Upper lobe of left lung (tissue), 6 donors: Measurements from ENCODE around the gene SOX11. TPM values are rescaled to one million over a fixed set of nuclear protein-coding genes. Genes with fewer than 3 reads are reported as not detected.
A peak's percentile ranks its signal among the peaks of the same experiment; 100 is the strongest.

ENCODE experiments used
- ATAC-seq, 2 donors: fragments of 200-7000 bp; cut with Tn5 transposase; one replicate each; pipeline ENCODE4 v1.9.1; 2022; ENCODE audit warnings: mild to moderate bottlenecking in 2 of 2, moderate library complexity in 2 of 2; ENCODE audit not compliant: low FRiP score in 2 of 2
- DNase-seq, 2 donors: peaks; one replicate each; pipeline ENCODE4 v3.0.0-alpha.2; 2019 to 2020
- H3K27ac ChIP-seq, 4 donors: fragments of 200-600 bp; sonication (generic); one replicate each; pipeline ENCODE4 v1.5.1; 2016 to 2019
- H3K27me3 ChIP-seq, 4 donors: fragments of 200-600 bp; sonication (generic); one replicate each; pipeline ENCODE4 v1.5.1; 2017 to 2019
- H3K36me3 ChIP-seq, 4 donors: fragments of 200-600 bp; sonication (generic); one replicate each; pipeline ENCODE4 v1.5.1; 2016 to 2019
- H3K4me1 ChIP-seq, 4 donors: fragments of 200-600 bp; sonication (generic); one replicate each; pipeline ENCODE4 v1.5.1; 2018 to 2019
- H3K4me3 ChIP-seq, 4 donors: fragments of 200-600 bp; sonication (generic); one replicate each; pipeline ENCODE4 v1.5.1; 2017 to 2019; ENCODE audit warnings: mild to moderate bottlenecking in 2 of 4, moderate library complexity in 1 of 4
- H3K9me3 ChIP-seq, 4 donors: fragments of 200-600 bp; sonication (generic); one replicate each; pipeline ENCODE4 v1.5.1; 2018 to 2019
- CTCF ChIP-seq, 6 experiments: fragments of 450-650 bp in 4 of 6; fragments of 200-600 bp in 2 of 6; sonication (generic) in 2 of 6; IDR thresholded peaks; one replicate each; pipeline ENCODE4 v1.5.1; 2016 to 2019; ENCODE audit warnings: antibody characterized with exemption in 6 of 6
- EP300 ChIP-seq, 4 donors: sonication (generic); formaldehyde crosslinking; IDR thresholded peaks; one replicate each; pipeline ENCODE4 v1.5.1; 2017; ENCODE audit warnings: antibody characterized with exemption in 4 of 4, control low read depth in 2 of 4
- POLR2A ChIP-seq, 4 donors: fragments of 450-650 bp; IDR thresholded peaks; one replicate each; pipeline ENCODE4 v1.5.1; 2016 to 2017; ENCODE audit warnings: antibody characterized with exemption in 4 of 4, mild to moderate bottlenecking in 2 of 4
- POLR2AphosphoS5 ChIP-seq, 2 donors: sonication (generic); formaldehyde crosslinking; IDR thresholded peaks; one replicate each; pipeline ENCODE4 v1.5.1; 2017; ENCODE audit warnings: antibody characterized with exemption in 2 of 2
- WGBS, 2 donors: methylation state at CpG; one replicate each; pipeline ENCODE4 v1.1.5; 2017 to 2018; 5-methylcytosine and 5-hydroxymethylcytosine counted together
- total RNA-seq, 6 donors: library from RNA; depleted of rRNA in 4 of 6; stranded (reverse); fragments of >200 nt in 4 of 6; gene quantifications; one replicate each; pipeline versions ENCODE4 v1.1.0 to v1.2.1, GENCODE V29; 2016 to 2021
- donor health status: DM: no; HTN: no; CAD: no; lungs with moderate emphysema.
- donor health status: DM: no; HTN: yes; CAD: no; lungs with severe emphysema.

Gene SOX11
- total RNA-seq, 6 donors from 2014 or later = 0.06 to 0.13 TPM; not detected in 4

- WGBS, 2 donors = 67 to 77% methylated on average over 5 of the region's 5 CpGs
- no peak for ATAC-seq
- Histone ChIP-seq H3K9me3 (no peaks in the 10 kb centered on the region), H3K27ac (no peak overlapping the region), H3K4me1 (peaks cover 0 to 6% (median 2%) of the 10 kb centered on the region in 4 donors), H3K27me3 (no peaks in the 10 kb centered on the region), H3K36me3 (no peaks in the 10 kb centered on the region), H3K4me3 (no peak overlapping the region)
- no peak for DNase-seq
- TF ChIP-seq CTCF (IDR thresholded peaks at IDR 0.05) = no peak
- TF ChIP-seq POLR2AphosphoS5 (IDR thresholded peaks at IDR 0.05) = no peak
- no peak for TF ChIP-seq EP300 (IDR thresholded peaks at IDR 0.05)
- no peak for TF ChIP-seq POLR2A (IDR thresholded peaks at IDR 0.05)
These were observed 43.9 kb downstream of the SOX11 start for GRCh38 chr2:5736050-5736449.

- H3K27ac ChIP-seq = no peak overlapping the region
- no peak for TF ChIP-seq CTCF (IDR thresholded peaks at IDR 0.05)
- no peak for TF ChIP-seq EP300 (IDR thresholded peaks at IDR 0.05)
- no peak for TF ChIP-seq POLR2A (IDR thresholded peaks at IDR 0.05)
- no peak for TF ChIP-seq POLR2AphosphoS5 (IDR thresholded peaks at IDR 0.05)
- H3K27me3 ChIP-seq = no peaks in the 10 kb centered on the region
- WGBS, 2 donors = 89 to 92% methylated on average over 2 of the region's 2 CpGs
- DNase-seq (no peak), ATAC-seq (no peak)
- no peaks in the 10 kb centered on the region for H3K36me3 ChIP-seq
- no peaks in the 10 kb centered on the region for H3K9me3 ChIP-seq
- peaks cover 0 to 6% (median 2%) of the 10 kb centered on the region in 4 donors for H3K4me1 ChIP-seq
- H3K4me3 ChIP-seq = no peak overlapping the region
These were observed 44.7 kb downstream of the SOX11 start for GRCh38 chr2:5736886-5737285.

GRCh38 chr2:5740053-5740452 is 47.9 kb downstream of the SOX11 start:
- no peak overlapping the region for H3K27ac ChIP-seq
- ATAC-seq (peak; percentile 31 to 46), DNase-seq (peak in 1 of 2 donors; percentile 44)
- H3K4me1 ChIP-seq = peaks cover 0 to 6% (median 2%) of the 10 kb centered on the region in 4 donors
- WGBS, 2 donors = 44 to 54% methylated on average over 5 of the region's 5 CpGs
- H3K9me3 ChIP-seq = no peaks in the 10 kb centered on the region
- no peak for TF ChIP-seq CTCF (IDR thresholded peaks at IDR 0.05)
- TF ChIP-seq POLR2A (IDR thresholded peaks at IDR 0.05) = no peak
- no peak for TF ChIP-seq EP300 (IDR thresholded peaks at IDR 0.05)
- no peak for TF ChIP-seq POLR2AphosphoS5 (IDR thresholded peaks at IDR 0.05)
- no peak overlapping the region for H3K4me3 ChIP-seq
- no peaks in the 10 kb centered on the region for H3K36me3 ChIP-seq
- no peaks in the 10 kb centered on the region for H3K27me3 ChIP-seq

- H3K4me1 ChIP-seq = peaks cover 0 to 6% (median 2%) of the 10 kb centered on the region in 4 donors
- TF ChIP-seq POLR2AphosphoS5 (IDR thresholded peaks at IDR 0.05) (no peak), POLR2A (IDR thresholded peaks at IDR 0.05) (no peak), CTCF (IDR thresholded peaks at IDR 0.05) (no peak), EP300 (IDR thresholded peaks at IDR 0.05) (no peak)
- H3K4me3 ChIP-seq = no peak overlapping the region
- H3K36me3 ChIP-seq = no peaks in the 10 kb centered on the region
- DNase-seq = peak in 1 of 2 donors; percentile 6
- ATAC-seq = peak in 1 of 2 donors; percentile 34
- H3K9me3 ChIP-seq = no peaks in the 10 kb centered on the region
- no peaks in the 10 kb centered on the region for H3K27me3 ChIP-seq
- H3K27ac ChIP-seq = no peak overlapping the region
- WGBS, 2 donors = 68 to 79% methylated on average over 6 of the region's 6 CpGs
These were observed 48.6 kb downstream of the SOX11 start for GRCh38 chr2:5740817-5741216.

- H3K4me1 ChIP-seq = peaks cover 0 to 6% (median 2%) of the 10 kb centered on the region in 4 donors
- H3K4me3 ChIP-seq = no peak overlapping the region
- H3K27me3 ChIP-seq = no peaks in the 10 kb centered on the region
- 88 to 91% methylated on average over 5 of the region's 5 CpGs for WGBS, 2 donors
- TF ChIP-seq POLR2A (IDR thresholded peaks at IDR 0.05) (no peak), EP300 (IDR thresholded peaks at IDR 0.05) (no peak), POLR2AphosphoS5 (IDR thresholded peaks at IDR 0.05) (no peak), CTCF (IDR thresholded peaks at IDR 0.05) (no peak)
- no peaks in the 10 kb centered on the region for H3K9me3 ChIP-seq
- no peaks in the 10 kb centered on the region for H3K36me3 ChIP-seq
- DNase-seq (no peak), ATAC-seq (no peak)
- no peak overlapping the region for H3K27ac ChIP-seq
These were observed 49.1 kb downstream of the SOX11 start for GRCh38 chr2:5741242-5741641.
